22Rv1 (cell line): Measurements from ENCODE around the gene C4orf36.

Experiments
- CTCF ChIP-seq: fragments of 450-650 bp; IDR thresholded peaks from 2 replicates; pipeline ENCODE4 v1.5.1; 2017; ENCODE audit warnings: mild to moderate bottlenecking
- ZFX ChIP-seq: fragments of 450-650 bp; IDR thresholded peaks from 2 replicates; pipeline ENCODE4 v1.6.1; 2017; ENCODE audit warnings: antibody characterized with exemption, borderline replicate concordance

GRCh38 chr4:86870442-86871069 lies 21.7 kb downstream of the C4orf36 start:
- TF ChIP-seq CTCF = no peak
- no peak for TF ChIP-seq ZFX
